Umbilical cord (tissue), 2 donors: Measurements from ENCODE around the gene NKIRAS1. TPM values are rescaled to one million over a fixed set of nuclear protein-coding genes. Genes with fewer than 3 reads are reported as not detected.

Experiments used
- DNase-seq: peaks from one replicate; pipeline ENCODE4 v3.0.0-alpha.2; 2015; ENCODE audit warnings: low spot score
- total RNA-seq: library from RNA; depleted of rRNA; stranded (reverse); fragments of >200 nt; gene quantifications from one replicate; pipeline ENCODE4 v1.2.3, GENCODE V29; 2014; ENCODE audit warnings: low replicate concordance; ENCODE audit not compliant: insufficient read depth

NKIRAS1 gene
- total RNA-seq = 9.9 TPM

DNA sequence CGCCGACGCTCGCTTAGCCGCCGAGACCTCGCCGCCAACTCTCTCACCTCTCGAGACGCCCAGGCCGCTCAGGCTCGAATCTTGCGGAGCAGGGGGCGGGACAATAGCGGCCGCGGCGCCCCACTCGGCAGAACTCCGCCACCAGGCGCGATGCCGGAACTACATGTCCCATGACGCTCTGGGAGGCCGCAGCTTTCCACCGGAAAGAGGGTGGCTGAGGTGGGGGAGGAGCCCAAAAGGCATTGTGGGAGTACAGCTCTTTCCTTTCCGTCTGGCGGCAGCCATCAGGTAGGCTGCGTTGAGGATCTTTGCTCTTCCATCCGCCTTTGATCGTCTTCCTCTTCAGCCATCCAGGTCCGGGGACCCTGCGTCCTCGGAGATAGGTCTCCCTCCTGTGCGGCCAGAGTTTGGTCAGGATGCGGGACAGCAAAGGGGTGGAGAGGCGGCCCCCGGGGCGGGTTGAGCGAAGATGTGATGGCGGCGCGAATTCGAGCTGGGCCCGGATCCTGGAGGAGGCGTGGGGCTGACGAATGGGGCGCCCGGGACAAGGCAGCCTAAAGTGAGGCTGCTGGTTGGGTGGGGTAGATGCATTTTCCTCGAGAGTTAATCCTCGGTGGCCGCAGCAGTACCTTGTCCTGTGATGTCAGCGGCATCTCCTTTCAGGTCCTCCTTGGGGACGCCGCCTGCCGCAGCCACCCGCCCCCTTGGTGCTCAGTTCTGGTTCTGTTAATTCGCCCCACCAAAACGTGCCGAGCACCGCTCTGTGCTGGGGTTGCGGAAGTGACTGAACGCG, at the start of gene NKIRAS1, which contains the start of gene RPL15:
NKIRAS1 (minus strand) TSS at position 105 of the 793 bp plus-strand sequence. CDS start 6,086 bp downstream, outside the sequence.
RPL15 (plus strand) TSS at position 247 of the 793 bp plus-strand sequence. CDS start 728 bp downstream, outside the sequence.
- peak; percentile 99 for DNase-seq

DNA sequence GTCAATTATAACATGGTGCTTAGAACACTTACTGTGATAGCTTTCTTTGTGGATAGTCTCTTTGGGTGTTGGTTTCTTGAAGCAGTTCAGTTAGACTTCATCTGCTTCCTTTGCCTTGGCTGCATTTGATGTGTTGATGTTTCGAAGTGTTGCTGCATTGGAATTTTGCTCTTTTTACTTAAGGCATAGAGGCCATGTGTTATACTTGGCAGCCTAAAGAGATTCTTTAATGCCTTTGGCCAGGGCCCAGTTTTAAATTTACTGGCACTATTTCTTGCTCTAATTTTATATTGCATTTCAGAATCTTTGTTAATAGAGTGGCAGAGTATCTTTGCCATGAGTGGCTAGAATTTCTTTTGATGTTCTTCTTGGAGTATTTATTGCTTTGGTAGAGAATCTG, 49.5 kb upstream of the NKIRAS1 start:
- DNase-seq = peak; percentile 88

DNA sequence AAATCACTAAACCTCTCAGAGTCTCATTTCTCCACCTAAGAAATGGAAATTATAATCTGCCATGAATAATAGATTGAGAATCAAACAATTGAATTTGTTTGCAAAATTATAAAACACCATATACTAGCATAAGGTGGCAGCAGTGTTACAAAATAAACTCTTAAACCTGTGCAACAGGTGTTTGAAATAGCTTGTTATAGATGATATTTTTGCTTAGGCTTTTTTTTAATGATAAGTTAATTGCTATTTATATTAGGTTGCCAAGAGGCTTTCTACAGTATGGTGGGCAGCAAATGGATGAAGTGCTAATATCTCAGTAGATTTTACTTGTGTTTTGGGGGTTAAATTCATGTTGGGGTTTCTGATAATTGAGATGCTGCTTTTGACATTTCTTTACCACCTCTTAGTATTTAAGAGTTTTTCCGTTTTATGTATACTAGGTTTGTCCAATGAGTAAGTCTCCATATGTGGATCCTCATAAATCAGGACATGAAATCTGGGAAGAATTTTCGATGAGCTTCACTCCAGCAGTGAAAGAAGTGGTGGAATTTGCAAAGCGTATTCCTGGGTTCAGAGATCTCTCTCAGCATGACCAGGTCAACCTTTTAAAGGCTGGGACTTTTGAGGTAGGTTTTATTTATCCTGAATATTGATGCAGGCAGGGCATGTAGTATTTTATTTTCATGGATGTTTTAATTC, 47.9 kb upstream of the NKIRAS1 start:
- no peak for DNase-seq

GRCh38 chr3:23961913-23962312, 45.1 kb upstream of the NKIRAS1 start:
- no peak for DNase-seq

- DNase-seq = no peak
Measured at GRCh38 chr3:23961066-23961465, 44.3 kb upstream of the NKIRAS1 start.

GRCh38 chr3:23960649-23961048, 43.9 kb upstream of the NKIRAS1 start:
- DNase-seq = no peak

DNA sequence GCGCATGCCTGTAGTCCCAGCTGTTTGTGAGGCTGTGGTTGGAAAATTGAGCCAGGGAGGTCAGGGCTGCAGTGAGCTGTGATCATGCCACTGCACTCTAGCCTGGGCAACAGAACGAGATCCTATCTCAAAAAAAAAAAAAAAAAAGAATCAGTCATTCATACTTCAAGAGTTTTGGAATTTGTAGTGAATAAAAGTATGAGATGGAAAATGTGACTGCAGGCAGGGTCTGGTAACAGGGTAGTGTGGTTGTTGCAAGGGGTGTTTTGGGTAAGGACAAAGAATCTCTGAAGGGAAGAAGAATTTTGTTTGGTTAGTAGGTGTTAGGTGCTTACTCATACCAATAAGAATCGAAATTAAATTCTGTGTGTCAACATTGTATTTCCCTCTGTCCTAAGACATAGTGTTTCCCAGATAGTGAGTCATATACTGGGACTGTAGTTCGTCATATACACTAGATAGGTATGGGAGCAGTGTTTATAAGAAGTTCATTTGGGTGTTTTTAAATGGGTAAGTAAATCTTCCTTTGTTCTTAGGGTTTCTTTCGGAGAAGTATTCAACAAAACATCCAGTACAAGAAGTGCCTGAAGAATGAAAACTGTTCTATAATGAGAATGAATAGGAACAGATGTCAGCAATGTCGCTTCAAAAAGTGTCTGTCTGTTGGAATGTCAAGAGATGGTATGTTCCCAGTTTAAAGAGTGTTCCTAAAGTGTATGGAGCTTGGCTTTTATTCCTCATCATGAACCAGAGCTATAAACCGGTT, 42.5 kb upstream of the NKIRAS1 start:
- DNase-seq = no peak

DNA sequence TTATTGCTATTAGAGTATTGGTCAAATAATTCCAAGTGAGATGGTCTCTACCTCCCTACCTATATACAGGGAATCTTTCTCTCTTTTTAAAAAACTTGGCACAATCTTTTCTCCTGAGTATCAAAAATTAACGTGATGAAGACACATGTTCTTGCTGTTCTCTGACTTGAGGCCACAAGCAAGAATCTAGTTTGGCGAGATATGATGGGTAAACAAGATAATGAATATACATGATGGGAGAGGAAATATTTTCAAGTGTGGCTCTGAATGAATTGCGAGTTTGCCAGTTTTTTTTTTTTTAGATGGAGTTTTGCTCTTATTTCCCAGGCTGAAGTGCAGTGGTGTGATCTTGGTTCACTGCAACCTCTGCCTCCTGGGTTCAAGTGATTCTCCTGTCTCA, 39.9 kb upstream of the NKIRAS1 start:
- no peak for DNase-seq

DNA sequence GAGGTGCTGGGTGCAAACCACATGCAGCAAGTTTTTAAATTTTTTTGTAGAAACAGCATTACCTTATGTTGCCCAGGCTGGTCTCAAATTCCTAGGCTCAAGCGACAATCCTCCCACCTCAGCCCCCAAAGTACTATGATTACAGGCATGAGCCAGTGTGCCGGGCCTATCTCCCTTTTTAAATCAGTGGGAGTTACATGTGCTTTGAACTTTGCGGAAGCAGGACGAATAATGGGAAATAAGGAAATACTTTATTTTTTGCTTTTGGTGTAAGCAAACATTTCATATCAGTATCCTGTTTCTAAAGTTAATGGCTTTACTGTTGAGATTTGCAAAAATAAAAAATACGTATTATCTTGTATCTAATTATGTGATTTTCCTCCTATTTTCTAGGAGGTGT, 37.4 kb upstream of the NKIRAS1 start:
- no peak for DNase-seq

- DNase-seq = no peak
Measured at GRCh38 chr3:23953523-23953922, 36.7 kb upstream of the NKIRAS1 start.

GRCh38 chr3:23952646-23953045, 35.9 kb upstream of the NKIRAS1 start:
- no peak for DNase-seq

DNA sequence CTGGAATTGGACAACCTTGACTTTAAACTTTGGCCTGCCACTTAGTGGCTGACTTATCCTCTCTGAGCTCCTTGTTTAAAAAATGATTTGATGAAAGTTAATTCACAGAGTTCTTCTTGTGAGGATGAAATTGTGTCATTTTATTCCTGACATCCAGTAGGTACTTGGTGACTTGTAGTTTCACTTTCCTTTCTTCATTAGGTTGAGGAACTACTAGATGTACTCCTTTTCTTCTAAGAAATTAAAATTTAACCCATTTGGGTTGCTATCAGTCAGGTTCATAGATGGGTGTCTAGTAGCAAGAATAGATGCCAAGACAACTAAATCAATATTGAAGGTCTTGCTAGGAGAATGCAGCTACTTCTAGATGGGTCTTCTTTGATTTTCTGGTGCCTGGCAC, 33.5 kb upstream of the NKIRAS1 start:
- DNase-seq = no peak

DNA sequence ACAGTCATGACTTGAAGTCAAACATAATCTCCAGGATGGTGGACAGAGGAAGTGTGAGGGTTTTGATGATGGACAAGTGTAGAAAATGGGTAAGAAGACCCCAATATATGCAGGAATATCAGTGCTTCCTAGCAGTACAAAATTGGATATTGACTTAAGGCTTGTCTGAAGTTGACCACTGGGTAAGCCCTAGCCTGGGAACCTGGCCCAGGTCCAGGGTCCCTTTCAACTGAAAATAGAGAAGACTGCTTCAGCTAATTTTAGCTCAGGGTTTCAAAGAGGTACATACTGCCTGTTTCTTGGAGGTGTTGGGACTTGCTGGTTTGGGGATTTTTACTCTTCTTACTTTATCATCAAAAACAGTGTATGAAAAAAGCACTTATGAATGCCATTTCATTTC, 33.0 kb upstream of the NKIRAS1 start:
- DNase-seq = no peak

DNA sequence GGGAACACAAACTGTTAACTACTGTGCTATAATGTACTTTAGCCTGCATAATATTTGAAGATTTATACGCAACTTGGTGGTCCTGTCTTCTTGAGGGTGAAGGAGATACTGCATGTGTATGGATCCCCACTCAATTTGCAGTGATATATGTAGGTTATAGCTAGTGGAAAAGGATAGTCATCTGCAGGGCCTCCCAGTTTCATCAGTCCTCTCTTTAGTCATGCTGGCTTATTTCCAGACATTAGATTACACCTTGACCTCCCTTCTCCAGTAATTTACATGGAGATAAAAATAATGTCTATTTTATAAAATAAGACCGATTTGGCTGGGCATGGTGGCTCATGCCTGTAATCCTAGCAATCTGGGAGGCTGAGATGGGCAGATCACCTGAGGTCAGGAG, 32.0 kb upstream of the NKIRAS1 start:
- no peak for DNase-seq

DNA sequence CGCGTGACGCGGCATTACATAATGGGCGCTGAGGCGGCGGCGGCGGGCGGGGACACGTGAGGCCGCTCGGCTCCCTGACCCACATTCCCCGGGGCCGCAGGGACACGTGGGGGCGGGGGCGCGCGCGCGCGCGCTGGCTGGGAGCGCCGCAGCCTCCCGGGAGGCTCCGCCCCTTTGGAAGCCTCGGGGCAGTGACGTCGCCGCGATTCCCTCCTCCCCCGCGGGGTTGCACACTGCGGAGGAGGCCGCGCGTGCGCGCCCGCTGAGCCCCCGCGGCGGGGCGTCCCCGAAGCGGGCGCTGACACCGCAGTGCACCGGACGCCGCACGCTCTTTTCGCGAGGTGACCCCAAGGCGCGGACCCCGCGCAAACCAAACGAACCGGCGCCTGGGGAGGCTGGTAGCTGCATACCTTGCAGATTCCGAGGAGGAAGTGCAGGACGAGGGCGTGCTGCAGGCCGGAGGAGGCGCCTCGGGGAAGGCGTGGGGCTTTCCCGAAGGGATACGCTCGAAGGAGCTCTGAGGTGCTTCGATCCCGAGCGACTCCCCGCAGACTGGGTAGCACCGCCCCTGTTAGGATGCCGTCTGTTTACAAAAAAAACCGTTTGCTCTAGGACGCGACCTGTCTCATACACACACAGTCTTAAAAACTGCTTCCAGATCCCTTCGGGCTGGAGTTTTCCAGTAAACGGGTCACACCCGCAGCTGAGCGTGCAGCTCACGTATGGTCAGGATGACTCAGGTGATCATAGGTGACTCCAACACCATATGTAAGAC, 29.3 kb upstream of the NKIRAS1 start:
- peak; percentile 97 for DNase-seq

DNA sequence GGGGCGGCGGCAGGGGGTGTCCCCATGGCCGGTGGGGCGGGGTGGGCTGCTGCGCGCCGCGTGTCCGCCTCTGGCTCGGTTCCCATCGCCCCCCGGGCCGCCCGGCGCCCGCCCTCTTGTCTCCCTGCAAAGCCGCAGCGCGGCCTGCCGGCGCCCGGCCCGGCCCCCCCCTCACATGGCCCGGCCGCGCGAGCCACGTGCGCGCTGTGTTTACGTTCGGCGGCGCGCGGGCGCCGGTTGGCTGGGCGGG, 28.8 kb upstream of the NKIRAS1 start:
- no peak for DNase-seq

DNA sequence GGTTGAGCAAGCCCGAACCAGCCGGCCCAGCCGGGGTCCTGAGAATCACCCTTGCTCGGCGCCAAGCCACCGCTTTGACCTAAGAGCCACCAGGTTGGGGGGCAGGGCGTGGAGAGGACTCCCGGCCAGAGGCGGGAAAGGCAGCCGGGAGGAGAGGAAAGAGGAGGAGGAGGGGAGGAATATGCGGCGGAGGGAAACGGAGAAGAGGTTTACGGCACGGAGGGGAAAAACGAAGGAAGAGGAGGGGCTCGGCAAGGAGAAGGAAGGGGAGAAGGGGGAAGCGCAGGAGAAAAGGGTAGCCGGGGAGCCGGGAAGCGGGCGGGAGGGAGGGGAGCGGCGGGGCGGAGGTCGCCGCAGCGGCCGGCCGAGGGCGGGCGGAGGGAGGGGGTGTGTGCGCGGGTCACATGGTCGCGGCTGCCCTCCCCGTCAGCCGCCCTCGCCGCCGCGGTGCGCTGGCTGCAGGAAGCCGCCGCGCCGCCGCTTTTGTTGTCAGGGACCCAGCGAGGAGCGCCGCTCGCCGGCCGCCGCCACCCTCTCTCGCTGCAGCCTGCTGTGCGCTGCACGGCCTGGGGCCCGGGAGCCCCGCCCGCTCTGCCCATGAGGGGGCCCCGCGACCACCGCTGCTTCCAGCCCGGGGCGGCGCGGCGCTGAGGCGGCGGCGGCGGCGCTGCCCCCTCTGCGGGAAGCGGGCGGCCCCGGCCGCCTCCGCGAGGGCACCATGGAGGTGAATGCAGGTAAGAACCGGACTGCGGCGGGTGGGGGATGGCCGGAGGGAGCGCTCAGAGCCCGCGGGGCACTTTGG, 28.3 kb upstream of the NKIRAS1 start, which contains the start of gene NR1D2:
NR1D2 (plus strand) TSS at position 426 of the 802 bp plus-strand sequence; CDS start at position 719, 293 bp downstream.
- DNase-seq = peak; percentile 83

DNA sequence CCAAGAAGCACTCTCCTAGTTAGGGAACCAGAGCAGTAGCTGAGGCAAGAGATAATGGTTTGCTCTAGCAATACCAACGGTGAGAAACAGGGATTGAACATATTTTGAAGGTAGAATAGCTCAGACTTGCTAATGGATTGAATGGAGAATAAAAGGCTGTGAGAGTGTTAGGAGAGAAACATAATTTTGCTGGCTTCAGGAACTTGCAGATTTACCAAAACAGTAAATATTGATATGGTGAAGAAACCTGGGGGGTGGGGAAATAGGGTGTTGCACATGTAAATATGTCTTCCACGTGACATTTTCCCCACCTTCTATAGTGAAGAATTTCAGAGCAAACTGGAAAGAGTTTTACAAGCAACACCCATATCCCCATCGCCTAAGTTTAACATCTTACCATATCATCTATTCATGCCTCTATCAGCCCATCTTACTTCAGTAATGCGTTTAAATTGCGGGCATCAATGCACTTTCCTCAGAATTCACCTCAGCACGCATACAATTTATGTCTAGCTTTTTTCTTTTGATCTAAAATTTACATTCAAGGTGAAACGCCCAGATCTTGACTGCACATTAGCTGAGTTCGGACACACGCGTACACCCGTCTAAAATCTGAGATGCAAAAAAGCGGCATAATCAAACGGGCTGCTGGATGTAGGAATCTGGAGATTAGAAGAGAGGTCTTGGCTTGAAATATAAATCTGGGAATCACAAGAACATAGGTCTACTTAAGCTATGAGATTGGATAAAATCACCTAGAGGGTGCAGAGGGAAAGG, 27.4 kb upstream of the NKIRAS1 start:
- peak; percentile 31 for DNase-seq

- DNase-seq = no peak
Measured at GRCh38 chr3:23942546-23942945, 25.8 kb upstream of the NKIRAS1 start.

GRCh38 chr3:23941440-23941839, 24.6 kb upstream of the NKIRAS1 start:
- no peak for DNase-seq
